IgD-negative memory B cell (primary cell): ENCODE results near the gene MAPK11. TPM values are rescaled to one million over a fixed set of nuclear protein-coding genes. Genes with fewer than 3 reads are reported as not detected.

Source experiments
- H3K27ac Mint-ChIP-seq, 3 donors: one replicate each; pipeline ENCODE4 v1.8.0; 2020 to 2022; ENCODE audit warnings: mild to moderate bottlenecking in 3 of 3, mixed read lengths in 3 of 3, moderate library complexity in 1 of 3
- H3K27me3 Mint-ChIP-seq: one replicate; pipeline ENCODE4 v1.8.0; 2021; ENCODE audit warnings: mixed read lengths
- H3K36me3 Mint-ChIP-seq: one replicate; pipeline ENCODE4 v1.8.0; 2020; ENCODE audit warnings: mild to moderate bottlenecking, mixed read lengths
- H3K4me1 Mint-ChIP-seq, 3 donors: one replicate each; pipeline ENCODE4 v1.8.0; 2020 to 2022; ENCODE audit warnings: mixed read lengths in 3 of 3, mild to moderate bottlenecking in 1 of 3
- H3K4me3 Mint-ChIP-seq, 4 donors: one replicate each; pipeline ENCODE4 v1.8.0; 2020 to 2022; ENCODE audit warnings: mild to moderate bottlenecking in 4 of 4, mixed read lengths in 4 of 4, moderate library complexity in 3 of 4
- H3K9me3 Mint-ChIP-seq, 3 donors: one replicate each; pipeline ENCODE4 v1.8.0; 2020 to 2021; ENCODE audit warnings: mixed read lengths in 3 of 3, mild to moderate bottlenecking in 1 of 3
- polyA plus RNA-seq: library from polyadenylated mRNA; unstranded; fragments of 300-500 nt; fragmentation: Illumina TruSeq; gene quantifications from one replicate; pipeline ENCODE4 v1.2.3, GENCODE V29; 2021

Gene MAPK11
- polyA plus RNA-seq, 1 donor from 2014 or later = 0.59 TPM

GRCh38 chr22:50250249-50250554 lies 20.0 kb downstream of the MAPK11 start:
- peaks cover 9 to 19% (median 13%) of the 10 kb centered on the region in 3 donors for H3K4me1 Mint-ChIP-seq

GRCh38 chr22:50249341-50250248 lies 20.6 kb downstream of the MAPK11 start:
- Mint-ChIP-seq H3K27me3 (no peaks in the 10 kb centered on the region), H3K36me3 (peaks cover 2% of the 10 kb centered on the region), H3K9me3 (no peaks in the 10 kb centered on the region), H3K4me3 (peak overlapping the region in 3 of 4 donors; percentile 38 to 90 (median 88)), H3K4me1 (peaks cover 13 to 22% (median 15%) of the 10 kb centered on the region in 3 donors), H3K27ac (peak overlapping the region in 1 of 3 donors; percentile 73)

More at GRCh38 chr22:50250249-50250554, 20.0 kb downstream of the MAPK11 start:
- H3K27me3 Mint-ChIP-seq = no peaks in the 10 kb centered on the region
- no peaks in the 10 kb centered on the region for H3K36me3 Mint-ChIP-seq
- no peaks in the 10 kb centered on the region for H3K9me3 Mint-ChIP-seq
- peak overlapping the region in 2 of 3 donors; percentile 31 to 73 for H3K27ac Mint-ChIP-seq
- H3K4me3 Mint-ChIP-seq = peak overlapping the region; percentile 54 to 90 (median 72)

DNA sequence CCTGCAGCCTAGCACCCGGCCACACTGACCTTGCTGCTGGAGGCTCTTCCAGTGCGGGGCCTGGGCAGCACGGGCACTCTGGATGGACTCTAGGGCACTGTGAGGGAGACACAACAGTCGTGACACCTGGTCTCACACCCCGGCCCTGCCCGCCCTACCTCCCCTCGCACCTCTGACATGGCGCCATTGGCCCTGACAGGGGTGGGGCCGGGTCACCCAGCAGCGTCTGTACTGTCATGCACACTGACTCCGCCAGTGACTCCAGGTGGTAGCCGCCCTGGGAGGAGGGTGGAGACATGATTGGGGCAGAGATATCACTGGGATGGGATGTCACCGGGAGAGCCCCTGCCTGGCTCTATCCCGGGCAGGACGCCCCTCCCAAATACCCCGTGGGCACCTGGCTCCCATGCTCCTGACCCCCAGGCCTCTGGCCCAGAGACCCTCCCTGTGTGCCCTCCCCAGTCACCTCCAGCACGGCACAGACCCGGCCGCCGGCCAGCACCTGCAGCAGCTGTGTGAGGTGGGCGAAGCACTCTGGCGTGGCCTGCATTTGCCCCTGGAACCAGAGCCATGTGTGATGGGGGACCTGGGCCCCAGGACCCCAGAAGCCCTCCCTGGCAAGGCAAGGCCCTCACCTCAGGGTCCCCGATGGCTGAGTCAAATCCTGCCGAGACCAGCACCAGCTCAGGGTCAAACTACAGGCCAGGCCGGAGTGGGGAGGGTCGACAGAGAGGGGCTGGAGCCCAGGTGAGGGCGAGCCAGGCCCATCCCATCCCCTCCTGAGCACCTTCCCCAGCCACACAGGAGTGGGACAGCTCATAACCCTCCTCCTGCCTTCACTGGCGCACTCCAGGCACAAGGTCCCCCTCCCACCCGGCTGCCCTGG lies 21.7 kb downstream of the MAPK11 start:
- Mint-ChIP-seq H3K9me3 (no peaks in the 10 kb centered on the region), H3K27ac (peak overlapping the region; percentile 51 to 94 (median 93)), H3K4me3 (peak overlapping the region in 2 of 4 donors; percentile 60 to 77), H3K27me3 (no peaks in the 10 kb centered on the region), H3K36me3 (peaks cover 2% of the 10 kb centered on the region), H3K4me1 (peaks cover 19 to 24% (median 22%) of the 10 kb centered on the region in 3 donors)

- H3K36me3 Mint-ChIP-seq = peaks cover 2% of the 10 kb centered on the region
- H3K9me3 Mint-ChIP-seq = no peaks in the 10 kb centered on the region
- H3K4me1 Mint-ChIP-seq = peaks cover 20 to 25% (median 22%) of the 10 kb centered on the region in 3 donors
- H3K4me3 Mint-ChIP-seq = peak overlapping the region in 3 of 4 donors; percentile 67 to 87 (median 77)
- no peaks in the 10 kb centered on the region for H3K27me3 Mint-ChIP-seq
- H3K27ac Mint-ChIP-seq = peak overlapping the region; percentile 51 to 94 (median 93)
These were observed 22.4 kb downstream of the MAPK11 start for GRCh38 chr22:50247748-50248147.

- Mint-ChIP-seq H3K9me3 (no peaks in the 10 kb centered on the region), H3K4me1 (peaks cover 17 to 29% (median 27%) of the 10 kb centered on the region in 3 donors), H3K27ac (peak overlapping the region in 2 of 3 donors; percentile 51 to 94), H3K36me3 (peaks cover 2% of the 10 kb centered on the region), H3K27me3 (no peaks in the 10 kb centered on the region), H3K4me3 (peak overlapping the region; percentile 32 to 99 (median 80))
These were observed 23.7 kb downstream of the MAPK11 start for GRCh38 chr22:50246242-50247175.

DNA sequence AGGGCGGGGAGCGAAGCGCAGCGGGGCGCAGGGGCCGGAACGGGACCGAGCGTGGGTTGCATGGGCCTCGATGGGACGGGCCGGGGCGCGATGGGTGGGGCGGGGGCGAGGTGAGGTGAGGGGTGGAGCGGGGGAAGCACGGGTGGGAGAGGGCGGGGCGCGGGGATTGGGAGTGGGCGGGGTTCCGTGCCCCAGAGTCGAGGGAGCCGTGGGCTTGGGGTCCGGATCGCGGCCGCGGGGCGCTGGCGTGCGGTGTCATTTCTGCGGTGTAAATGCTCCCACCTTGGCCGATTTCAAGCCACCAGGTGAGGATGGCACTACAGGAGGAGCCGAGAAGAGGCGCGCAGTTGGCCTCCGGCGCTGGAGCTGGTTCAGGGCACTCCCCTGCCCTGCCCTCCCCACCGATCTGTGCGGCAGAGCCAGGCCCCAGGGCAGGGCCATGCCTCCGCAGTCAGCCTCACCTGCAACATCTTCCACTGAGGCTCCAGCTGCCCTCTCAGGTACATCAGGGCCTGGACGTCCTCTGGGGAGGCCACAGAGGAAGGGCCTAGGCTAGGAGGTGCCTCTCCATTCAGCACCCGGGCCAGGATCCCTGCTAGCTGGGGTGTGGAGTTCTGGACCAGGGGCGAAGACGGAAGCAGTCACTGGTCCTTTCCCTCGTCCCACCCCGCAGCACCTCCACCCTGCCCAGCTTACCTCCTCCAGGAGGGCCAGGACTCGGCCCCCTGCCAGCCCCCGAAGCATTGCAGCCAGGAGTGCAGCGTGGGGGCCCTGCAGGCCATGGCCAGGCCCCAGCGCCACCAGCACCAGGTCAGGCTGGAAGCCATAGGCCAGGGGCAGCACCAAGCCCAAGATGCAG lies 24.7 kb downstream of the MAPK11 start:
- peak overlapping the region; percentile 90 to 99 (median 98) for H3K4me3 Mint-ChIP-seq

DNA sequence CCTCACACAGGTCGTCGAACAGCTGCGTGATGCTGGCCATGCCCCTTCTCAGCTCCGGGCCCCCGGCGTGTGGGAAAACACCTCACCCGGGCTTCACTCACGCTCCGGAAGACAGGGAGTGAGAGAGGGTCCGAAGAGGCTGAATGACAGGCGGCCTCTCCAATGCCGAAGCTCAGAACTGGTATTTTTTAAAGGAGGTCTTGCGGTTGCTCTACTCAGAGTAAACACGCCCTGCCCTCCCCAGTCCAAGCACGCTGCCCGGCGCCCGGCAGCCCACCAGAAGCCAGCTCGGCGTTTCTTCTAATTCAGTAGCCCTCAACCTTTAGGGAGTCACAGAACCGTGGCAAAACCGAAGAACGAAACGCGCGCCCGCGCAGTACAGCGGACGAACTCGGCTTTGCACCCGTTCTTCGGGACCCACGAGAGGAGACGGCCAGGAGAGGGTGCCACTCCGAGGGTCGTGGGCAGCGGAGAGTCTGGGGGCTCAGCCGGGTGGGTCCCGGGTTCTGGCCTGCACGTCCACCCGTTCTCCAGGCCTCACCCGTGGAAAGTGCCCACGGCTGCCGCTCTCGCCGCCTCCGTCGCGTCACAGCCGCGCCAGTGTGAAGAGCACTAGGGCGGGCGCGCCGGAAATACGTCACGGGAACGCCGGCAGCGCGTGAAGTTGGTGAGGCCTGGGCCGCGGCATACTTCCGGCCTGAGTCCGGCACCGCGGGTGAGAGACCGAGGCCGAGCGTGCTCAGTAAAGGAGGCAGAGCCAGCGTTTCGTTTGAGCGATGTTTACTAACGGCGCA lies 25.6 kb downstream of the MAPK11 start, which contains the start of gene TUBGCP6:
TUBGCP6 (minus strand) TSS at position 604 of the 794 bp plus-strand sequence; CDS start at position 40, 564 bp downstream.
- no peaks in the 10 kb centered on the region for H3K9me3 Mint-ChIP-seq
- H3K36me3 Mint-ChIP-seq = peaks cover 2% of the 10 kb centered on the region
- H3K27ac Mint-ChIP-seq = peak within 1 kb of the TSS; percentile 91 to 100 (median 96)
- H3K27me3 Mint-ChIP-seq = no peaks in the 10 kb centered on the region
- H3K4me1 Mint-ChIP-seq = peaks cover 17 to 29% (median 28%) of the 10 kb centered on the region in 3 donors
- peak within 1 kb of the TSS; percentile 90 to 99 (median 98) for H3K4me3 Mint-ChIP-seq

More for the DNA sequence above, 24.7 kb downstream of the MAPK11 start:
- Mint-ChIP-seq H3K36me3 (peaks cover 2% of the 10 kb centered on the region), H3K27me3 (no peaks in the 10 kb centered on the region), H3K27ac (peak overlapping the region; percentile 91 to 100 (median 96)), H3K9me3 (no peaks in the 10 kb centered on the region), H3K4me1 (peaks cover 17 to 32% (median 31%) of the 10 kb centered on the region in 3 donors)

GRCh38 chr22:50243685-50244419 lies 26.3 kb downstream of the MAPK11 start:
- H3K27me3 Mint-ChIP-seq = no peaks in the 10 kb centered on the region
- peak overlapping the region; percentile 90 to 99 (median 98) for H3K4me3 Mint-ChIP-seq
- no peaks in the 10 kb centered on the region for H3K9me3 Mint-ChIP-seq
- H3K4me1 Mint-ChIP-seq = peaks cover 17 to 29% (median 28%) of the 10 kb centered on the region in 3 donors
- H3K27ac Mint-ChIP-seq = peak overlapping the region; percentile 91 to 100 (median 96)
- peaks cover 2% of the 10 kb centered on the region for H3K36me3 Mint-ChIP-seq

DNA sequence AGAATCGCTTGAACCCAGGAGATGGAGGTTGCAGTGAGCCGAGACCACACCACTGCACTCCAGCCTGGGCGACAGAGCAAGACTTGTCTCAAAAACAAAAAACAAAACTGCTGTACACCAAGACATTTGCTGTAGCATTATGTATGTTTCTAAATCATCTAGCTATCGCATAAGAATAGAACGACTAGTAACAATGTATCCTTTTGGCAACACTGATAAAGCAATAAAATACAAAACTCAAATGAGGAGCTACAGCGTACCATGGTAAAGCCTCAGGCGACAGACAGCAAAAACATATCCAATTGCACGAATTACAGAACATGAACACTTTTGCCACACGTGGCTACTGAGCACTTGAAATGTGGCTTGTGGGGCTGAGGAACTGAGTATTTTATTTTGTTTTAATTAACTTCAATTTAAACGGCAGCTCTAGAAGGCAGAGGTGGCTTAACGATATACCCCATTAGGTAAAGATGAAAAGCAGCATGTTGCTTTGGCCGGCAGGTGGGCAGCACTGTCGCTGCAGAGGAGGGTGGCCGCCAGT lies 27.7 kb downstream of the MAPK11 start:
- H3K4me3 Mint-ChIP-seq = peak overlapping the region; percentile 90 to 99 (median 98)
- peaks cover 17 to 26% (median 24%) of the 10 kb centered on the region in 3 donors for H3K4me1 Mint-ChIP-seq
- H3K27me3 Mint-ChIP-seq = no peaks in the 10 kb centered on the region
- peaks cover 2% of the 10 kb centered on the region for H3K36me3 Mint-ChIP-seq
- H3K9me3 Mint-ChIP-seq = no peaks in the 10 kb centered on the region
- peak overlapping the region in 1 of 3 donors; percentile 51 for H3K27ac Mint-ChIP-seq

- Mint-ChIP-seq H3K36me3 (peaks cover 2% of the 10 kb centered on the region), H3K27me3 (no peaks in the 10 kb centered on the region), H3K9me3 (no peaks in the 10 kb centered on the region), H3K27ac (no peak overlapping the region), H3K4me3 (no peak overlapping the region), H3K4me1 (peaks cover 2 to 30% (median 17%) of the 10 kb centered on the region in 3 donors)
These were observed 31.4 kb downstream of the MAPK11 start for GRCh38 chr22:50238755-50239154.

GRCh38 chr22:50236731-50237409 lies 33.3 kb downstream of the MAPK11 start:
- Mint-ChIP-seq H3K27me3 (no peaks in the 10 kb centered on the region), H3K4me1 (peaks cover 0 to 23% (median 8%) of the 10 kb centered on the region in 3 donors), H3K9me3 (no peaks in the 10 kb centered on the region), H3K36me3 (peaks cover 2% of the 10 kb centered on the region), H3K4me3 (peak overlapping the region in 1 of 4 donors; percentile 42), H3K27ac (peak overlapping the region in 2 of 3 donors; percentile 19 to 43)
